HL-60 (cell line): ENCODE measurements around the gene ZNRF1.

Source experiments
- CTCF ChIP-seq: IDR thresholded peaks from one replicate; pipeline ENCODE4 v1.5.1; 2011; ENCODE audit warnings: low read length, control low read depth, inconsistent platforms; ENCODE audit not compliant: insufficient read depth
- GABPA ChIP-seq: IDR thresholded peaks from 2 replicates; pipeline ENCODE4 v1.6.1; 2012; ENCODE audit warnings: low read depth
- POLR2AphosphoS5 ChIP-seq: IDR thresholded peaks from 2 replicates; pipeline ENCODE4 v1.6.1; 2012; ENCODE audit warnings: low read depth
- TF ChIP-seq, protein P1 (sequence below): IDR thresholded peaks from 2 replicates; pipeline ENCODE4 v1.6.1; 2012; ENCODE audit warnings: low read depth; ENCODE audit not compliant: insufficient replicate concordance

GRCh38 chr16:75012380-75013081 is 13.7 kb downstream of the ZNRF1 start:
- no peak for TF ChIP-seq CTCF
- TF ChIP-seq, protein P1, sequence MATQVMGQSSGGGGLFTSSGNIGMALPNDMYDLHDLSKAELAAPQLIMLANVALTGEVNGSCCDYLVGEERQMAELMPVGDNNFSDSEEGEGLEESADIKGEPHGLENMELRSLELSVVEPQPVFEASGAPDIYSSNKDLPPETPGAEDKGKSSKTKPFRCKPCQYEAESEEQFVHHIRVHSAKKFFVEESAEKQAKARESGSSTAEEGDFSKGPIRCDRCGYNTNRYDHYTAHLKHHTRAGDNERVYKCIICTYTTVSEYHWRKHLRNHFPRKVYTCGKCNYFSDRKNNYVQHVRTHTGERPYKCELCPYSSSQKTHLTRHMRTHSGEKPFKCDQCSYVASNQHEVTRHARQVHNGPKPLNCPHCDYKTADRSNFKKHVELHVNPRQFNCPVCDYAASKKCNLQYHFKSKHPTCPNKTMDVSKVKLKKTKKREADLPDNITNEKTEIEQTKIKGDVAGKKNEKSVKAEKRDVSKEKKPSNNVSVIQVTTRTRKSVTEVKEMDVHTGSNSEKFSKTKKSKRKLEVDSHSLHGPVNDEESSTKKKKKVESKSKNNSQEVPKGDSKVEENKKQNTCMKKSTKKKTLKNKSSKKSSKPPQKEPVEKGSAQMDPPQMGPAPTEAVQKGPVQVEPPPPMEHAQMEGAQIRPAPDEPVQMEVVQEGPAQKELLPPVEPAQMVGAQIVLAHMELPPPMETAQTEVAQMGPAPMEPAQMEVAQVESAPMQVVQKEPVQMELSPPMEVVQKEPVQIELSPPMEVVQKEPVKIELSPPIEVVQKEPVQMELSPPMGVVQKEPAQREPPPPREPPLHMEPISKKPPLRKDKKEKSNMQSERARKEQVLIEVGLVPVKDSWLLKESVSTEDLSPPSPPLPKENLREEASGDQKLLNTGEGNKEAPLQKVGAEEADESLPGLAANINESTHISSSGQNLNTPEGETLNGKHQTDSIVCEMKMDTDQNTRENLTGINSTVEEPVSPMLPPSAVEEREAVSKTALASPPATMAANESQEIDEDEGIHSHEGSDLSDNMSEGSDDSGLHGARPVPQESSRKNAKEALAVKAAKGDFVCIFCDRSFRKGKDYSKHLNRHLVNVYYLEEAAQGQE, result no peak
- no peak for TF ChIP-seq POLR2AphosphoS5
- no peak for TF ChIP-seq GABPA
